Liver (tissue), 3 donors: Measurements from ENCODE around the gene CCDC144A.
"Not testable (repeated sequence)": the region's sequence is repeated elsewhere in the genome, so short reads cannot be mapped to it uniquely, and the experiment has no call there.

Experiments
- GABPA ChIP-seq, 2 donors: IDR thresholded peaks in 1 of 2; conservative IDR thresholded peaks in 1 of 2; 2 replicates each; pipeline ENCODE4 v1.6.1; 2016; ENCODE audit warnings: antibody characterized with exemption in 2 of 2, mild to moderate bottlenecking in 1 of 2, moderate library complexity in 1 of 2
- RAD21 ChIP-seq, 2 donors: IDR thresholded peaks; 2 replicates each; pipeline ENCODE4 v1.6.1; 2016; ENCODE audit warnings: antibody characterized with exemption in 2 of 2, mild to moderate bottlenecking in 2 of 2
- YY1 ChIP-seq: IDR thresholded peaks from 2 replicates; pipeline ENCODE4 v1.6.1; 2016; ENCODE audit warnings: antibody characterized with exemption, mild to moderate bottlenecking
- TF ChIP-seq, protein P1 (sequence below): fragments of 150-350 bp; IDR thresholded peaks from 2 replicates; pipeline ENCODE4 v1.5.1; 2017; ENCODE audit warnings: improper control_type of control experiment, low read depth, low read length; ENCODE audit not compliant: missing input control
- TF ChIP-seq, protein P2 (sequence below): IDR thresholded peaks from 2 replicates; pipeline ENCODE4 v1.6.1; 2016; ENCODE audit warnings: antibody characterized with exemption
- TF ChIP-seq, protein P3 (sequence below): IDR thresholded peaks from 2 replicates; pipeline ENCODE4 v1.6.1; 2016; ENCODE audit warnings: antibody characterized with exemption, mild to moderate bottlenecking
- donor health status: healthy.
- donor health status: healthy.

DNA sequence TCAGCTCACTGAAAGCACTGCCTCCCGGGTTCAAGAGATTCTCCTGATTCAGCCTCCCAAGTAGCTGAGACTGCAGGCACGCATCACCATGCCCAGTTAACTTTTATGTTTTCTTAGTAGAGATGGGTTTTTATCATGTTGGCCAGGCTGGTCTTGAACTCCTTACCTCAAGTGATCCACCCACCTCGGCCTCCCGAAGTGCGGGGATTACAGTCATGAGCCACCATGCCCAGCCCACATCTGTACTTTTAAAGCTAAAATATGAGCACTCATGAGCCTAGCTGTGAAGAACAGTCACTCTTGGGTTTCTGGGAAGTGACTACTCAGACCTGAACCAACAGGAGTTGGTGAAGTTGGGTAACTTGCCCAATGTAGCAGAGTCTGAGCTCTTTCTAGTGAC, 120.2 kb downstream of the CCDC144A start:
- TF ChIP-seq, protein P1, sequence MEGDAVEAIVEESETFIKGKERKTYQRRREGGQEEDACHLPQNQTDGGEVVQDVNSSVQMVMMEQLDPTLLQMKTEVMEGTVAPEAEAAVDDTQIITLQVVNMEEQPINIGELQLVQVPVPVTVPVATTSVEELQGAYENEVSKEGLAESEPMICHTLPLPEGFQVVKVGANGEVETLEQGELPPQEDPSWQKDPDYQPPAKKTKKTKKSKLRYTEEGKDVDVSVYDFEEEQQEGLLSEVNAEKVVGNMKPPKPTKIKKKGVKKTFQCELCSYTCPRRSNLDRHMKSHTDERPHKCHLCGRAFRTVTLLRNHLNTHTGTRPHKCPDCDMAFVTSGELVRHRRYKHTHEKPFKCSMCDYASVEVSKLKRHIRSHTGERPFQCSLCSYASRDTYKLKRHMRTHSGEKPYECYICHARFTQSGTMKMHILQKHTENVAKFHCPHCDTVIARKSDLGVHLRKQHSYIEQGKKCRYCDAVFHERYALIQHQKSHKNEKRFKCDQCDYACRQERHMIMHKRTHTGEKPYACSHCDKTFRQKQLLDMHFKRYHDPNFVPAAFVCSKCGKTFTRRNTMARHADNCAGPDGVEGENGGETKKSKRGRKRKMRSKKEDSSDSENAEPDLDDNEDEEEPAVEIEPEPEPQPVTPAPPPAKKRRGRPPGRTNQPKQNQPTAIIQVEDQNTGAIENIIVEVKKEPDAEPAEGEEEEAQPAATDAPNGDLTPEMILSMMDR = not testable (repeated sequence)
- TF ChIP-seq, protein P2, sequence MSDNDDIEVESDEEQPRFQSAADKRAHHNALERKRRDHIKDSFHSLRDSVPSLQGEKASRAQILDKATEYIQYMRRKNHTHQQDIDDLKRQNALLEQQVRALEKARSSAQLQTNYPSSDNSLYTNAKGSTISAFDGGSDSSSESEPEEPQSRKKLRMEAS = not testable (repeated sequence)
- not testable (repeated sequence) for TF ChIP-seq YY1; GABPA (IDR thresholded peaks at IDR 0.05 in 1 of 2, conservative IDR thresholded peaks at IDR 0.05 in 1 of 2); RAD21 (IDR thresholded peaks at IDR 0.05)
- TF ChIP-seq, protein P3, sequence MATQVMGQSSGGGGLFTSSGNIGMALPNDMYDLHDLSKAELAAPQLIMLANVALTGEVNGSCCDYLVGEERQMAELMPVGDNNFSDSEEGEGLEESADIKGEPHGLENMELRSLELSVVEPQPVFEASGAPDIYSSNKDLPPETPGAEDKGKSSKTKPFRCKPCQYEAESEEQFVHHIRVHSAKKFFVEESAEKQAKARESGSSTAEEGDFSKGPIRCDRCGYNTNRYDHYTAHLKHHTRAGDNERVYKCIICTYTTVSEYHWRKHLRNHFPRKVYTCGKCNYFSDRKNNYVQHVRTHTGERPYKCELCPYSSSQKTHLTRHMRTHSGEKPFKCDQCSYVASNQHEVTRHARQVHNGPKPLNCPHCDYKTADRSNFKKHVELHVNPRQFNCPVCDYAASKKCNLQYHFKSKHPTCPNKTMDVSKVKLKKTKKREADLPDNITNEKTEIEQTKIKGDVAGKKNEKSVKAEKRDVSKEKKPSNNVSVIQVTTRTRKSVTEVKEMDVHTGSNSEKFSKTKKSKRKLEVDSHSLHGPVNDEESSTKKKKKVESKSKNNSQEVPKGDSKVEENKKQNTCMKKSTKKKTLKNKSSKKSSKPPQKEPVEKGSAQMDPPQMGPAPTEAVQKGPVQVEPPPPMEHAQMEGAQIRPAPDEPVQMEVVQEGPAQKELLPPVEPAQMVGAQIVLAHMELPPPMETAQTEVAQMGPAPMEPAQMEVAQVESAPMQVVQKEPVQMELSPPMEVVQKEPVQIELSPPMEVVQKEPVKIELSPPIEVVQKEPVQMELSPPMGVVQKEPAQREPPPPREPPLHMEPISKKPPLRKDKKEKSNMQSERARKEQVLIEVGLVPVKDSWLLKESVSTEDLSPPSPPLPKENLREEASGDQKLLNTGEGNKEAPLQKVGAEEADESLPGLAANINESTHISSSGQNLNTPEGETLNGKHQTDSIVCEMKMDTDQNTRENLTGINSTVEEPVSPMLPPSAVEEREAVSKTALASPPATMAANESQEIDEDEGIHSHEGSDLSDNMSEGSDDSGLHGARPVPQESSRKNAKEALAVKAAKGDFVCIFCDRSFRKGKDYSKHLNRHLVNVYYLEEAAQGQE = not testable (repeated sequence)
